Mesendoderm (in vitro differentiated cells): Measurements from ENCODE around the gene SRGAP2C.
"Not testable (repeated sequence)": the region's sequence is repeated elsewhere in the genome, so short reads cannot be mapped to it uniquely, and the experiment has no call there.

Experiments used
- DNase-seq: peaks from one replicate; pipeline ENCODE4 v3.0.0; 2013
- H2AK5ac ChIP-seq: 2 replicates; pipeline ENCODE4 v1.6.1; 2013; ENCODE audit warnings: low read length, inconsistent platforms
- H2BK120ac ChIP-seq: 2 replicates; pipeline ENCODE4 v1.6.1; 2013; ENCODE audit warnings: low read depth, mild to moderate bottlenecking, low read length, moderate library complexity, mixed read lengths
- H2BK15ac ChIP-seq: replicated peaks from 2 replicates; pipeline ENCODE4 v1.6.1; 2013; ENCODE audit warnings: low read depth, mild to moderate bottlenecking, moderate library complexity
- H2BK5ac ChIP-seq: 2 replicates; pipeline ENCODE4 v1.6.1; 2013; ENCODE audit warnings: low read length, inconsistent platforms
- H3K18ac ChIP-seq: 2 replicates; pipeline ENCODE4 v1.6.1; 2013; ENCODE audit warnings: mild to moderate bottlenecking, low read length, mixed read lengths
- H3K23ac ChIP-seq: one replicate; pipeline ENCODE4 v1.6.1; 2013; ENCODE audit warnings: low read length
- H3K27ac ChIP-seq: 2 replicates; pipeline ENCODE4 v1.5.1; 2013; ENCODE audit warnings: low read depth, mild to moderate bottlenecking, inconsistent platforms, low read length, moderate library complexity
- H3K27me3 ChIP-seq: 2 replicates; pipeline ENCODE4 v1.6.1; 2013; ENCODE audit warnings: low read length, control low read depth, mild to moderate bottlenecking, inconsistent platforms; ENCODE audit not compliant: insufficient read depth, poor library complexity
- H3K36me3 ChIP-seq: 2 replicates; pipeline ENCODE4 v1.6.1; 2013; ENCODE audit warnings: low read length, inconsistent platforms; ENCODE audit not compliant: control insufficient read depth, insufficient read depth
- H3K4ac ChIP-seq: one replicate; pipeline ENCODE4 v1.6.1; 2013; ENCODE audit warnings: low read depth, mild to moderate bottlenecking, low read length, moderate library complexity
- H3K4me1 ChIP-seq: 2 replicates; pipeline ENCODE4 v1.6.1; 2013; ENCODE audit warnings: low read depth, low read length, inconsistent platforms; ENCODE audit not compliant: control insufficient read depth
- H3K4me2 ChIP-seq: 2 replicates; pipeline ENCODE4 v1.6.1; 2013; ENCODE audit warnings: low read length
- H3K4me3 ChIP-seq: 2 replicates; pipeline ENCODE4 v1.5.1; 2013; ENCODE audit warnings: mild to moderate bottlenecking, low read length
- H3K56ac ChIP-seq: one replicate; pipeline ENCODE4 v1.6.1; 2013; ENCODE audit warnings: low read length
- H3K79me1 ChIP-seq: 2 replicates; pipeline ENCODE4 v1.6.1; 2013; ENCODE audit warnings: low read length, inconsistent platforms
- H3K79me2 ChIP-seq: 2 replicates; pipeline ENCODE4 v1.6.1; 2013; ENCODE audit warnings: mild to moderate bottlenecking, low read length; ENCODE audit not compliant: control insufficient read depth, insufficient read depth
- H3K9ac ChIP-seq: 2 replicates; pipeline ENCODE4 v1.6.1; 2013; ENCODE audit warnings: low read length, inconsistent platforms
- H4K5ac ChIP-seq: one replicate; pipeline ENCODE4 v1.6.1; 2013; ENCODE audit warnings: low read length
- H4K8ac ChIP-seq: one replicate; pipeline ENCODE4 v1.6.1; 2013; ENCODE audit warnings: low read depth, mild to moderate bottlenecking, control low read depth, low read length, moderate library complexity
- WGBS: extraction: QIAGEN DNeasy Blood & Tissue Kit; methylation state at CpG from one replicate; pipeline ENCODE4 v1.1.7; 2013; ENCODE audit warnings: low lambda C conversion rate, missing lambda C conversion rate; ENCODE audit not compliant: insufficient coverage; ENCODE audit errors: extremely low coverage; 5-methylcytosine and 5-hydroxymethylcytosine counted together

SRGAP2C gene

GRCh38 chr1:121397101-121397500 lies 212.3 kb downstream of the SRGAP2C start:
- not testable (repeated sequence) for H3K9ac ChIP-seq, H3K18ac ChIP-seq, H4K8ac ChIP-seq, H4K5ac ChIP-seq, H2BK5ac ChIP-seq, H3K36me3 ChIP-seq, H3K23ac ChIP-seq, H3K4me1 ChIP-seq, H2BK120ac ChIP-seq, H3K4me2 ChIP-seq, H3K4me3 ChIP-seq, H3K79me2 ChIP-seq, DNase-seq, H2AK5ac ChIP-seq, H3K4ac ChIP-seq, H2BK15ac ChIP-seq, H3K56ac ChIP-seq, H3K27me3 ChIP-seq, H3K79me1 ChIP-seq, H3K27ac ChIP-seq
- no CpG with 5 or more reads among the region's 22 CpGs for WGBS

- not testable (repeated sequence) for H3K18ac ChIP-seq, H3K4me1 ChIP-seq, H3K23ac ChIP-seq, H4K5ac ChIP-seq, H3K27me3 ChIP-seq, H3K27ac ChIP-seq, DNase-seq, H3K4me2 ChIP-seq, H3K56ac ChIP-seq, H2BK5ac ChIP-seq, H3K79me2 ChIP-seq, H3K4ac ChIP-seq, H3K36me3 ChIP-seq, H3K79me1 ChIP-seq, H2BK15ac ChIP-seq, H2AK5ac ChIP-seq, H3K9ac ChIP-seq, H3K4me3 ChIP-seq, H4K8ac ChIP-seq, H2BK120ac ChIP-seq
- WGBS: no CpG with 5 or more reads among the region's 5 CpGs
Observed at GRCh38 chr1:121399193-121399592, 214.4 kb downstream of the SRGAP2C start.

- not testable (repeated sequence) for H2BK120ac ChIP-seq, DNase-seq, H3K27me3 ChIP-seq, H3K4me2 ChIP-seq, H2AK5ac ChIP-seq, H3K79me2 ChIP-seq, H3K27ac ChIP-seq, H3K23ac ChIP-seq, H3K4ac ChIP-seq, H4K5ac ChIP-seq, H3K4me1 ChIP-seq, H3K79me1 ChIP-seq, H2BK15ac ChIP-seq, H3K4me3 ChIP-seq, H3K9ac ChIP-seq, H2BK5ac ChIP-seq, H3K36me3 ChIP-seq, H4K8ac ChIP-seq, H3K18ac ChIP-seq, H3K56ac ChIP-seq
- 100% methylated on average over 3 of the region's 3 CpGs for WGBS
Observed at GRCh38 chr1:121400108-121400507, 215.3 kb downstream of the SRGAP2C start.

GRCh38 chr1:121400541-121401310 lies 216.0 kb downstream of the SRGAP2C start:
- not testable (repeated sequence) for H3K79me1 ChIP-seq, H3K79me2 ChIP-seq, H3K27ac ChIP-seq, H3K4me1 ChIP-seq, H3K56ac ChIP-seq, H3K36me3 ChIP-seq, H2BK5ac ChIP-seq, H3K4ac ChIP-seq, H2BK120ac ChIP-seq, H3K4me3 ChIP-seq, H4K8ac ChIP-seq, H3K18ac ChIP-seq, H3K4me2 ChIP-seq, H2AK5ac ChIP-seq, H3K27me3 ChIP-seq, H3K23ac ChIP-seq, DNase-seq, H2BK15ac ChIP-seq, H4K5ac ChIP-seq, H3K9ac ChIP-seq
- over 99% methylated on average over 5 of the region's 6 CpGs for WGBS

- not testable (repeated sequence) for H2BK15ac ChIP-seq, H3K27me3 ChIP-seq, H4K5ac ChIP-seq, H3K79me2 ChIP-seq, H2BK5ac ChIP-seq, DNase-seq, H3K56ac ChIP-seq, H3K4ac ChIP-seq, H3K4me1 ChIP-seq, H3K4me3 ChIP-seq, H2BK120ac ChIP-seq, H3K18ac ChIP-seq, H3K36me3 ChIP-seq, H3K23ac ChIP-seq, H3K27ac ChIP-seq, H3K4me2 ChIP-seq, H2AK5ac ChIP-seq, H3K79me1 ChIP-seq, H3K9ac ChIP-seq, H4K8ac ChIP-seq
- WGBS: no CpG with 5 or more reads among the region's 26 CpGs
Observed at GRCh38 chr1:121401375-121401955, 216.7 kb downstream of the SRGAP2C start.

- not testable (repeated sequence) for H3K9ac ChIP-seq, H2AK5ac ChIP-seq, H3K79me2 ChIP-seq, H3K4ac ChIP-seq, H3K23ac ChIP-seq, H4K8ac ChIP-seq, H3K27me3 ChIP-seq, H3K79me1 ChIP-seq, H2BK15ac ChIP-seq, H2BK120ac ChIP-seq, H2BK5ac ChIP-seq, H3K56ac ChIP-seq, H3K4me2 ChIP-seq, H3K18ac ChIP-seq, H3K4me1 ChIP-seq, H4K5ac ChIP-seq, H3K27ac ChIP-seq, DNase-seq, H3K36me3 ChIP-seq, H3K4me3 ChIP-seq
- no CpG with 5 or more reads among the region's 7 CpGs for WGBS
Observed at GRCh38 chr1:121403254-121403653, 218.5 kb downstream of the SRGAP2C start.
